GM21576 (cell line): ENCODE results near the gene TNNI3K.
"Not testable (repeated sequence)": the region's sequence is repeated elsewhere in the genome, so short reads cannot be mapped to it uniquely, and the experiment has no call there.

Experiments used
- ATAC-seq: cut with Tn5 transposase; IDR thresholded peaks from one replicate; pipeline ENCODE4 v1.9.1; 2021; ENCODE audit warnings: mild to moderate bottlenecking, moderate library complexity; ENCODE audit not compliant: unreplicated experiment

The TNNI3K gene, protein sequence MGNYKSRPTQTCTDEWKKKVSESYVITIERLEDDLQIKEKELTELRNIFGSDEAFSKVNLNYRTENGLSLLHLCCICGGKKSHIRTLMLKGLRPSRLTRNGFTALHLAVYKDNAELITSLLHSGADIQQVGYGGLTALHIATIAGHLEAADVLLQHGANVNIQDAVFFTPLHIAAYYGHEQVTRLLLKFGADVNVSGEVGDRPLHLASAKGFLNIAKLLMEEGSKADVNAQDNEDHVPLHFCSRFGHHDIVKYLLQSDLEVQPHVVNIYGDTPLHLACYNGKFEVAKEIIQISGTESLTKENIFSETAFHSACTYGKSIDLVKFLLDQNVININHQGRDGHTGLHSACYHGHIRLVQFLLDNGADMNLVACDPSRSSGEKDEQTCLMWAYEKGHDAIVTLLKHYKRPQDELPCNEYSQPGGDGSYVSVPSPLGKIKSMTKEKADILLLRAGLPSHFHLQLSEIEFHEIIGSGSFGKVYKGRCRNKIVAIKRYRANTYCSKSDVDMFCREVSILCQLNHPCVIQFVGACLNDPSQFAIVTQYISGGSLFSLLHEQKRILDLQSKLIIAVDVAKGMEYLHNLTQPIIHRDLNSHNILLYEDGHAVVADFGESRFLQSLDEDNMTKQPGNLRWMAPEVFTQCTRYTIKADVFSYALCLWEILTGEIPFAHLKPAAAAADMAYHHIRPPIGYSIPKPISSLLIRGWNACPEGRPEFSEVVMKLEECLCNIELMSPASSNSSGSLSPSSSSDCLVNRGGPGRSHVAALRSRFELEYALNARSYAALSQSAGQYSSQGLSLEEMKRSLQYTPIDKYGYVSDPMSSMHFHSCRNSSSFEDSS

DNA sequence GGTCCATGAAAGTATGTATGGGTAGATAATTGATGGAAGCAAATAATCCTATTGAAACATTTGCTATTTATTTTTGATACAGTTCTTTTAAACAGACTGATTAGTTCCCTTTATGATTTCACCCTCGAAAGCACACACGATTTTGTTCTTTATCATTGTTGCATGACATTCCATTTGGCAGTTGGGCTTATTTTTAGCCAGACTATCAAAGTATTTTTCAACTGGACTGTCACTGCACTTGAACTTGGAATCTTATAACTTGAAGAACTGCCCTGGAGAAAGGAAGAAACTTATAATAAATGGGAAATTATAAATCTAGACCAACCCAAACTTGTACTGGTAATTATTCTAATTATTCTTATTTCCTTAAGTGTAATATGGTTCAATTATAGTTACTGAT is at the start of gene TNNI3K:
TNNI3K (plus strand) TSS at position 235 of the 400 bp plus-strand sequence; CDS start at position 300, 65 bp downstream.
- no peak for ATAC-seq

DNA sequence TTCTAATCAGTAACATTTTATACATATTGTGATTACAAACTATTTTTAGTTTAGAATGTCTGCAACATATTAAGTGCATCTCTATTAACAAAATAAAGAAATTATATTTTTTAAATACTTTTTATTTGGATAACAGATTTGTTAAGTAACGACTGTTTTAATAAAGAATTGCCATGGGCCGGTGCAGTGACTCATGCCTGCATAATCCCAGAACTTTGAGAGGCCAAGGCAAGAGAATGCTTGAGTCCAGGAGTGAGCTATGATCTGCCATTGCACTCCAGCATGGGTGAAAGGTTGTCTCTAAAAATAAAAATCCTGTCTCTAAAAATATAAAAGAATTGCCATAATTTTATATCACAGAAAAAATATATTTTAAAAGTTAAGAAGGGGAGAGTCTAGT is 41.3 kb upstream of the TNNI3K start:
- ATAC-seq: no peak

DNA sequence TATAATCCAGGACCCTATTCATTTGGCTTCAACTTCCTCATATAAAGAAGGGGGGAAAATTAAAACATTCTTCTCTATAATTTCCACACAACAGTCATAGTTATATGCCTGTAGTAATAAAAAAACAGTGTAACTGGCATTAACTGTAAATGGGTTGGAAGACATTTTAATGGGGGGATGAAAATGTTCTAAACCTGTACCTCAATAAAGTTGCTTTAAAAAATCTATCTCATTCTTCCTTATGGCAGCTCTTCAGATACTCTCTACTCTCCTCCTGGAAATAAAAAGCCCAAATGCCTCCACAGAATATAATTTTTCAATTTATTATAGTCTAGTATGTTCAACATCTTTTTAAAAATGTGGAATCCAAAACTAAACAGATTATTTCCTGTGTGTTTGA is 39.8 kb upstream of the TNNI3K start:
- ATAC-seq: no peak

DNA sequence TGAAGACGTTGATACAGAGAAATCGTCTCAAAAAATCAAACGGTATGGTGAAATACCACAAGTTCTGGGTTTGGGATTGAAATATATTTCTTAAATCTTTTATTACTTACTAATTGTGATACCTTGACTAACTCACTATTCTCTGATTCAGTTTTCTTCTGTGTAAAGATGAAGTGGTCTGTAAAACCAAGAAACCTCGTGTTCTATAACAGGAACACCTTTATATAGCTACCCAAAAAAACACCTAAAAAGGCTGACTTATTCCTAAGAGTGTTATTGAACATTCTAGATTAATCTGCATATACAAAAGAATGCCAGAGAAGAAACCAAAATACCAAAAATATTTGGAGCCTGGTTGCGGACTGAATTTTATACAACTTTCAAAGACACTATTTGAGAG is 37.9 kb upstream of the TNNI3K start:
- ATAC-seq: no peak

DNA sequence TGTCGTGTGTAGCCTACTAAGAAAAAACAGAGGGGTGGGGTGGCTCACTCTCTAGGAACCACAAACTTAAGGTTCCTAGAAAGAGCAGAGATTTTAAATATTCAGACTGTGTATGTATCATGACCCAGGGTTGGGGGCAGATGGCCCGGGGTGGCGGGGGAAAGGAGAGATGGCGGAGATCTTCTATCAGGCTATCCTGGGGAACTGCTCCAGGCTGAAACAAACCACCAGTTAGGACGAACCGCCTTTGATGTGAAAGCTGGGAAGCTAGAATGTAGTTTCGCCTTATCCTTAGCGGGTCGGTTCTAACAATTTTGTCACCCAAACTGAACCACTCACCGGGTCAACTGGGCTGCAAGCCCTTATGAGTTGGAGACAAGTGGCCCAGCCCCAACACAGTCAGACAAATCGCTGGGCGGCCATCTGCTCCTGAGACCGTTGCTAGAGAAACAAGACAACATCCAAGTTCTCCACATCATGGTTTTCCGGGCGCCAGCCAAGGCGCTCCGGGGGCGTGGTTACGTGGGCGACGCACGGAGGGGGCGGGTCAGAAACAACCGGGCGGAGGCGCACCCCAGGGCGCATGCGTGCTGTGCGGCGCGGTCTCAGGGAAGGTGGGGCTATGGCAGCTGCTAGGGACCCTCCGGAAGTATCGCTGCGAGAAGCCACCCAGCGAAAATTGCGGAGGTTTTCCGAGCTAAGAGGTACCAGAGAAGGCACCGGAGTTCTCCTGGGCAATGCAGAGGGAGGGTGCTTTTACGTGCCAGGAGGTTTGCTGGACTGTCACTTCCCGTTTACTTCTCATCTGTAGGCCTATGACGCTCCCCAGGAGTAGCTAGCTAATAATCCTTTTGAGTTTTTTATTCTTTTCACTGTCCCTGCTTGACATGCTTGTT is 37.3 kb upstream of the TNNI3K start, which contains the start of the genes FPGT and LRRIQ3:
FPGT (plus strand) TSS at position 586 of the 896 bp plus-strand sequence; CDS start at position 623, 37 bp downstream.
LRRIQ3 (minus strand) TSS at position 520 of the 896 bp plus-strand sequence. CDS start 14,492 bp downstream, outside the sequence.
- peak; percentile 94 for ATAC-seq

DNA sequence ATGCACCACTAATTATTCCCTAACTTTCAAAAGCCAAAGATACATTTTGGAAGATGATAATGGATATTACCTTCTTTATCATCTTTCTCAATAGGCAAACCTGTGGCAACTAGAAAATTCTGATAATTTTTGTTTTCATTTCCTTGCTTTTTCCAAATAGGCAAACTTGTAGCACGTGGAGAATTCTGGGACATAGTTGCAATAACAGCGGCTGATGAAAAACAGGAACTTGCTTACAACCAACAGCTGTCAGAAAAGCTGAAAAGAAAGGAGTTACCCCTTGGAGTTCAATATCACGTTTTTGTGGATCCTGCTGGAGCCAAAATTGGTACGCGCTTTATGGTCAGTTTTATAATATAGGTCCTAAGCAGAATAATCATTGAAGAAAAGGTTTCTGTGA is 35.7 kb upstream of the TNNI3K start:
- no peak for ATAC-seq

DNA sequence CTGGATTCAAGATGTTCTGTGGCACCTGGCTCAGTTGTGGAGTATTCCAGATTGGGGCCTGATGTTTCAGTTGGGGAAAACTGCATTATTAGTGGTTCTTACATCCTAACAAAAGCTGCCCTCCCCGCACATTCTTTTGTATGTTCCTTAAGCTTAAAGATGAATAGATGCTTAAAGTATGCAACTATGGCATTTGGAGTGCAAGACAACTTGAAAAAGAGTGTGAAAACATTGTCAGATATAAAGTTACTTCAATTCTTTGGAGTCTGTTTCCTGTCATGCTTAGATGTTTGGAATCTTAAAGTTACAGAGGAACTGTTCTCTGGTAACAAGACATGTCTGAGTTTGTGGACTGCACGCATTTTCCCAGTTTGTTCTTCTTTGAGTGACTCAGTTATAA is 29.9 kb upstream of the TNNI3K start:
- no peak for ATAC-seq

DNA sequence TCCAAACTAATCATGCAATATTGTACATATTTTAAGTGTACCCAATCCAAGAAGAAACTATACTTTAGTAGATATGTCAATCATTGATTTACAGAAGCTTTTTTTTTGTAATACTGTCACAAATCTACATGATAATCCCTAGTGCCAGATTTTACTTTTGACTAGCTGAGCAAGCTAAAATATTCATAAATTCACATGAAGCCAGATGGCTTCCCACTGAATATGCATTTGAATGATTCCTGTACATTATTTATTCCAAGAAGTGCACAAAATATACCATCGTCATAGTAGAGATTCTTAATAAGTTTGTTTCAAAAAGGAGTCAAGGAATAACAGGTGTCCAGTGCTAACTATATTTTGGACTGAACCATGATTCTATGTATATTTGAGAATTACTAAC is 20.0 kb upstream of the TNNI3K start:
- ATAC-seq: no peak

DNA sequence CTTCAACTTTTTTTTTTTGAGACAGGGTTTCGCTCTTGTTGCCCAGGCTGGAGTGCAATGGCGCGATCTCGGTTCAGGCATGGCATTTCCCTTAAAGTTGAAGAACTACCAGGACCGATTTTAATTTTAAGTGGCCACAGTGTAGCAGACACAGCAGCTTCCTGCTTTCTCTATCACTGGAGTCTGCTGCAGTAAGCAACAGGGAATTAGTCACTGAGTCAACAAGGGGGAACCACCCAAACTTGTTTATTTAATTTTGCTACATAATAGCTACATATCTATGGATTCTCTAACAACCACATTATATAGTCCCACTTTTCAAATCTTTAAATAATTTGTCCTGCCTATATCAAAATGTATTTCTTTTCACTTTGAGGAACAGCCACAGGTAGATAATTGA is 12.5 kb upstream of the TNNI3K start:
- ATAC-seq: no peak

DNA sequence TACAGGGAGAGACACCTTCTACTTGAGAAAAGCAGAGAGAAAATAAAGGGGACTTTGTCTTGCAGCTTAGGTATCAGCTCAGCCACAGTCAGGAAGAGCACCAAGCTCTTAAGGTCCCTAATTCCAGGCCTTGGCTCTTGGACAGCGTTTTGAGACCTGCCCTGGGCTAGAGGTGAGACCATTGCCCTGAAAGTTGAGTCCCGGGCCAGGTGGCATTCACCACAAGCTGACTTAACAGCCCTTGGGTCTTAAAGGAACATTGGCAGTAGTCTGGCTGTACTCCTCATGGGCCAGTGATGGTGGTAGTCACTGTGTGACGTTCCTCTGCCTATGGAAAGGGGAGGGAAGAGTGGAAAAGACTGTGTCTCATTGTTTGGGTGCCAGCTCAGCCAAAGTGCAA is 11.7 kb upstream of the TNNI3K start:
- ATAC-seq: no peak

DNA sequence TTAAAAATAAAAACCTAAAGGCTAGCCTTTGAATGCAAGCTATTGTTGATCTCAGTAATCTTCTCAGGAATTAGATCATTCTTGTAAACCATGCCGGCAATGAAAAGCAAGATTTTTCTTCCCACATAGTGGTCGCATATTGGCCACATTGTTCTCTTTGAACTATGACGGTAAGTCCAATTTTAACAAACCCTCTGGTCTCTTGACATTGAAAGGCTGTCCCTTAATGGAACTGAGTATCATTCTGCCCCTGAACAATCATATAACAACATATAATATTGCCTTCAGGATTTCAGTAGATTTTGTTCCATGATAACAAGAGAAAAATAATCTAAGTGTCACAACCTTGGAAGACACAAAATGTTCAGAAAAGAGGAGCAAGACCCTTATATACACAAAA is 1.3 kb downstream of the TNNI3K start:
- ATAC-seq: no peak

DNA sequence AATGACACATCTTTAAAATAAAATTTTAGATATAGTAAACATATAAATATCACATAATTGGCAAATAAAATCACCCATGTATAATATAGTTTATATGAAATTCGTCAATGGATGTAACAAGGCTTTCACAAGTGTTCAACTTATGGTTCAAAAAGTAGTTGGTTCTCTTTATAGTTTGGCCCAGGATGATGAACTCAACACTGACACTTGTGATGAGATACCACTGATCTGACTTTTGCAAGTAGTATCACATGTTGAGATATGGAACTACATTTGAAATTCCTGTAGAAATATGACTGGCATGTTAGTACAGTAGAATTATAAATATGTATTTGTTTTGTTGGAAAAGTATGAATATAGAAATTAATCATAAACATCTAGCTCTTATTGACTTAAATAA is 1.8 kb downstream of the TNNI3K start:
- ATAC-seq: no peak

DNA sequence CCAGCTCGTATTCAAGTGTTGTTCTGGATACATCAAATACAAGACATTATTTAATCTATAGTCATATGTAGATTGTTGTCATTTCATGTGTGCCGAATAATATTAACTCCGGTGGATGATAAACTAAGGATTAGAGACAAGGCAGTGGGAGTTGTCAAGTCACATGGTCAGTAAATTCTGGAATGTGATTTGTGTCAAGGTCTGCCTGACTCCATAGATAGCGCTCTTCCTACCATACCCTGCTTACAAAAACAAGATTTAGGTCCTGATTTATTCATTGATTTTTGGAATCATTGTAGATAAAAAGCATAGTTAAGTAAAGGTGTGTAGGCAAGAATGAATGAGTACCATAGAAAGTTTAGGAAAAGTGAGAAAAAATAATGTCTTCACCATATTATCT is 2.6 kb downstream of the TNNI3K start:
- no peak for ATAC-seq

DNA sequence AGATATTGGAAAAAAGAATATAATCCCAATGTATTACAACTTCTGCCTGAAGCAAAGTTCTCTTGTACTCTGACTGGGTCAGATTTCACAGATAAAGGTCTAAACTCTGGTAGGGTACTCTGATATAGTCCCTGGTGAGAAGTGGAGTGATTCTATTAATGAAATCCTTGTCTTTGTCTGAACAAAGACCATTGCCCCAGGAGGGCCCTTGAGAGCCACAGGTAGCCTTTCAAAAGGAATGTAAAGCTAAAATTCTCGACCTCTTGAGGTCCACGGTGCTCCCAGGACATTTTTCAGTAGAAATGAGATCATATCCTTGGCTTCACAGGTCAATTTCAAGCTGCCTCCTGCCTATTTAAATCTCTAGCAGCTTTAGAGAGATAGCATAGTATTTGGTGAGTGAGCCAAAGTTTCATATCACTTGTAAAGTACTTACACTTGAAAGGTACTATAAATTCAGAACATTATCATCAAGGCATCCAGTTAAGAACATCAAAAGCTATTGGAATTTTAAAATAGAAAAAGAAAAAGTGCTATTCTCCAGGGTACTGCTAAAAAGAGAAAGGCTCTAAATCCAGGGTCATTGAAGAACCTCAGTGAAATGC is 10.1 kb downstream of the TNNI3K start:
- ATAC-seq: no peak

DNA sequence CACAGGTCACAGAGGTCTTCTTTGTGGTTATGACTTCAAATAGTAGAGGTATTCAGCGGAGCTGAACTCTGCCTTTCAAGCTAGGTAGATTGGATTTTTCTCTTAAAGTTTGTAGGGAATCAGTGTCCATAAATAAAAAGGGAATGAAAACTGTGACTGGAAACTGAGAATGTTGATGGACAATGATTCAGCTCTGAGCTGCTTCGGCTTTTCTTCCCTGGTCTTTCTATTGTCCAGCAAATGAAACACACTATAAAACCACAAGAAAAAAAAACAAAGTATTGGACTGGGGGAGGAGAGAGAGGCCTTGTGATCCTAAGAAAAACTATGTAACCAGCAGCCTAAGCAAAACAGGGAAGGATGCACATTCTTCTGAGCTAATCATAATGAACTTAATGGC is 11.1 kb downstream of the TNNI3K start:
- no peak for ATAC-seq

DNA sequence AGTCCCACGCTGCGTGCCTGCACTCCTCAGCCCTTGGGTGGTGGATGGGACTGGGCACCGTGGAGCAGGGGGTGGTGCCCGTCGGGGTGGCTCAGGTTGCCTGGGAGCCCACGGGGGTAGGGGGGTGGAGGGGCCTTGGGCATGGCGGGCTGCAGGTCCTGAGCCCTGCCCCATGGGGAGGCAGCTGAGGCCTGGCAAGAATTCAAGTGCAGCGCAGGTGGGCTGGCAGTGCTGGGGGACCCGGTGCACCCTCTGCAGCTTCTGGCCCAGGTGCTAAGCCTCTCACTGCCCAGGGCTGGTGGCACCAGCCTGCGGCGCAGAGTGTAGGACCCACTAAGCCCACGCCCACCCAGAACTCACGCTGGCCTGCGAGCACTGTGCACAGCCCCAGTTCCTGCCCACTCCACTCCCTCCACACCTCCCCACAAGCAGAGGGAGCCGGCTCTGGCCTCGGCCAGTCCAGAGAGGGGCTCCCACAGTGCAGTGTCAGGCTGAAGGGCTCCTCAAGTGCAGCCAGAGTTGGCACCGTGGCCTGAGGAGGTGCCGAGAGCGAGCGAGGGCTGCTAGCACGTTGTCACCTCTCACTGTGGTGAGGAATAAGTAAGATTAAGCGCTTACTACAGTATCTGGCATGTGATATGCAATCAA is 12.8 kb downstream of the TNNI3K start:
- ATAC-seq: no peak

DNA sequence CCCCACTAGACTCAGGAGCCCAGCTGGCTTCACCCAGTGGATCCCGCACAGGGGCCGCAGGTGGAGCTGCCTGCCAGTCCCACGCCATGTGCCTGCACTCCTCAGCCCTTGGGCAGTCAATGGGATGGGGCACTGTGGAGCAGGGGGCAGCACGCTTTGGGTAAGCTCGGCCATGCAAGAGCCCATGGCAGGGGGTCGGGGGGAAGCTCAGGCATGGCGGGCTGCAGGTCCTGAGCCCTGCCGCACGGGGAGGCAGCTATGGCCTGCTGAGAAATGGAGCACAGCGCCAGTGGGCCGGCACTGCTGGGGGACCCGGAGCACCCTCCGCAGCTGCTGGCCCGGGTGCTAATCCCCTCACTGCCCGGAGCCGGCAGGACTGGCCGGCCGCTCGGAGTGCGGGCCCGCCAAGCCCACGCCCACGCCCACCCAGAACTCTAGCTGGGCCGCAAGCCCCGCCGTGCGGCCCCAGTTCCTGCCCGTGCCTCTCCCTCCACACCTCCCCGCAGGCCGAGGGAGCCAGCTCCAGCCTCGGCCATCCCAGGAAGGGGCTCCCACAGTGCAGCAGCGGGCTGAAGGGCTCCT is 18.1 kb downstream of the TNNI3K start:
- not testable (repeated sequence) for ATAC-seq

DNA sequence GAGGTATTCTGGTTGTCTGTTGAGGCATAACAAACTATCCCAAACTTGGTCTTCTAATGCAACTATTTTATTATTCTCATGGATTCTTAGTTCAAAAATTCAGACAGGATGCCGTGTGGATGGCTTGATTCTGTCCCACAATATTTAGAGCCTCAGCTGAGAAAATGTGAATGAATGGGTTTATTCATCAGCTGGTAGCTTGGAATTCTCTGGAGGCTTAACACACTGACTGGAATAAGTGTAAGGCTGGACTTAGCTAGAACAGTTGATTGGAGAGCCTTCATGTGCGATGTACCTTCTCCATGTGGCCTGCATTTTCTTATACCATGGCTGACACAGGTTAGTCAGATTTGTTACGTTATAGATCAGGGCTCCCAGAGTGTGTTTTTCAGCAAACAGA is 30.8 kb downstream of the TNNI3K start:
- no peak for ATAC-seq

DNA sequence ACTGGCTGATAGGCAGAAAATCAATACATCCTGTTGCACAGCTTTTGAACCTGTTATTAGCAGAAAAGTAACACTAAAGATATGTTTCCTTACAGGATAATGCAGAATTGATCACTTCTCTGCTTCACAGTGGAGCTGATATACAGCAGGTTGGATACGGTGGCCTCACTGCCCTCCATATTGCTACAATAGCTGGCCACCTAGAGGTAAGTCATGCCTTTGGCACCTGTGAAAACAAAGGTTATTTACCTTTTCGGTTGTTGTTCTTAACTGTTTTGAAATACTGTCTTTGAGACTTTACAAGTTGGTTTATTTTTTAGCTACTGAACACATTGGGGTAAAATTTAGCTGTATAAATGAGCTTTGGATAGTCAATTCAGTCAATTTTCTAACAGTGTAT is 36.3 kb downstream of the TNNI3K start:
- ATAC-seq: no peak
